K562 (cell line): Measurements from ENCODE around the gene LMF2.

Experiments
- CTCF ChIP-seq, 3 experiments: IDR thresholded peaks in 2 of 3; conservative IDR thresholded peaks in 1 of 3; 2 replicates each; pipeline ENCODE4 v1.5.1; 2011 to 2012; ENCODE audit warnings: low read length in 3 of 3, mild to moderate bottlenecking in 3 of 3, control low read depth in 2 of 3, improper control_type of control experiment in 1 of 3, inconsistent platforms in 1 of 3, low read depth in 1 of 3, mixed read lengths in 1 of 3, moderate library complexity in 1 of 3; ENCODE audit not compliant: insufficient read depth in 2 of 3
- PHB ChIP-seq: fragments of 250-450 bp; sonication (Bioruptor Pico); IDR thresholded peaks from 2 replicates; pipeline ENCODE4 v1.5.0; 2021
- REST ChIP-seq, 2 experiments: fragments of 450-650 bp; formaldehyde crosslinking in 1 of 2; IDR thresholded peaks; 2 replicates each; pipeline versions ENCODE4 v1.4.0 to v1.6.1; 2014 to 2020; ENCODE audit warnings: mild to moderate bottlenecking in 2 of 2, borderline replicate concordance in 1 of 2, low read depth in 1 of 2
- STAG1 ChIP-seq: sonication (generic); formaldehyde crosslinking; IDR thresholded peaks from 2 replicates; pipeline ENCODE4 v1.5.0; 2020; ENCODE audit warnings: missing genetic modification reagents, borderline replicate concordance
- ZC3H4 ChIP-seq: sonication (generic); formaldehyde crosslinking; IDR thresholded peaks from 2 replicates; pipeline ENCODE4 v1.9.0; 2021; ENCODE audit warnings: missing genetic modification reagents, borderline replicate concordance
- ZNF274 ChIP-seq: IDR thresholded peaks from 2 replicates; pipeline ENCODE4 v1.6.1; 2011; ENCODE audit warnings: low read depth, mild to moderate bottlenecking, low read length, moderate library complexity, borderline replicate concordance
- ZNF449 ChIP-seq: fragments of 250-450 bp; sonication (Bioruptor Pico); IDR thresholded peaks from 2 replicates; pipeline ENCODE4 v1.8.0; 2022; ENCODE audit warnings: moderate library complexity, mild to moderate bottlenecking, inconsistent platforms

- no peak for TF ChIP-seq REST (IDR thresholded peaks at IDR 0.05; ENCODE audit: borderline replicate concordance)
- no peak for TF ChIP-seq REST (CRISPR knock-in tag; IDR thresholded peaks at IDR 0.05; ENCODE audit: low read depth)
- TF ChIP-seq ZC3H4 (CRISPR knock-in tag) = no peak
- no peak for TF ChIP-seq ZNF274
- no peak for TF ChIP-seq PHB
- TF ChIP-seq STAG1 (CRISPR knock-in tag) = no peak
- TF ChIP-seq ZNF449 (CRISPR knock-in tag) = no peak
- TF ChIP-seq CTCF (IDR thresholded peaks at IDR 0.05 in 2 of 3, conservative IDR thresholded peaks at IDR 0.05 in 1 of 3; ENCODE audit: insufficient read depth in 2 of 3, low read depth in 1 of 3, low read length in 3 of 3) = no peak
Observed at GRCh38 chr22:50473855-50474671, 33.4 kb downstream of the LMF2 start.
